Measurements from ENCODE around the gene MCL1. TPM values are rescaled to one million over a fixed set of nuclear protein-coding genes. Genes with fewer than 3 reads are reported as not detected.
"Not testable (repeated sequence)": the region's sequence is repeated elsewhere in the genome, so short reads cannot be mapped to it uniquely, and the experiment has no call there.

MCL1 gene
- total RNA-seq, 3 donors from 2014 or later = 228 to 237 (median 236) TPM

DNA sequence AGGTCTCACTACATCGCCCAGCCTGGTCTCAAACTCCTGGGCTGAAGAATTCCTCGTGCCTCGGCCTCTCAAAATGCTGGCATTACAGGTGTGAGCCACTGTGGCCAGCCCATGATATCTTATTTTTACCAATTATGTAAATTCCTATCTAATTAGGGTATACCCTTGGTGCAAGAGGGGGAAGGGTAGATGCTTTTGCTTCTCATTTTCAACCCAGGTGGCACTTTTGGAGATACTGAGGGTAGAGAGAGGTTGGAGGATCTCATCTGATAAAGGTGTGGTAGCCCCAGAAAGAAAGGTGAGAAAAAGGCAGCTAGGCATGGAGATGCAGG lies 32.6 kb upstream of the MCL1 start:
- no peaks in the 10 kb centered on the region for H3K27me3 Mint-ChIP-seq (ENCODE audit: low read depth)
- DNase-seq (no peak), ATAC-seq (no peak)
- no peaks in the 10 kb centered on the region for H3K9me3 Mint-ChIP-seq
- peaks cover 60% of the 10 kb centered on the region for H3K4me1 Mint-ChIP-seq (ENCODE audit: low read depth)
- H3K36me3 Mint-ChIP-seq (ENCODE audit: insufficient read depth) = peaks cover 14% of the 10 kb centered on the region
- H3K4me3 Mint-ChIP-seq = peak overlapping the region; percentile 52

GRCh38 chr1:150610576-150610975 lies 31.2 kb upstream of the MCL1 start:
- Mint-ChIP-seq H3K36me3 (ENCODE audit: insufficient read depth) (peaks cover 7% of the 10 kb centered on the region), H3K27me3 (ENCODE audit: low read depth) (no peaks in the 10 kb centered on the region), H3K4me3 (no peak overlapping the region), H3K4me1 (ENCODE audit: low read depth) (peaks cover 49% of the 10 kb centered on the region), H3K9me3 (no peaks in the 10 kb centered on the region)
- ATAC-seq (no peak), DNase-seq (no peak)

DNA sequence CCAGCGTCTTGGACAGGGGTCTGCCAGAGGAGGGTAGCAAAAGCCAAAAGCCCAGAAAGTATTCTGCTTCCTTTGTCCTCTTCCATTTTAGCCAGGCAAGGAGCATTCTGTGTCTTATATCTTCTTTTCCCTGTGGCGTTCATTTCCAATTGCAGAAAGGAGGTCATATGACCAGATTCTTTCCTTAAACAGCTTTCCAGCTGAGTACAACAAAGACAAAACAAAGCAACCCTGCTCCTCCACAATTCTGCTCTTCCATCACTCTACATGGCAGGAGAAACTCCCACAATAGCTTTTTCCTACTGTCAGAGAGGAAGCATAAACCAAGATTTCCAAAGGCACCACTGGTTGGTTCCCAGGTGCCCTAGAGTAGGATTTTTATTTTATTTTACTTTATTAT lies 30.3 kb upstream of the MCL1 start:
- Mint-ChIP-seq H3K36me3 (ENCODE audit: insufficient read depth) (peaks cover 5% of the 10 kb centered on the region), H3K4me3 (no peak overlapping the region), H3K4me1 (ENCODE audit: low read depth) (peaks cover 45% of the 10 kb centered on the region), H3K27me3 (ENCODE audit: low read depth) (no peaks in the 10 kb centered on the region), H3K9me3 (no peaks in the 10 kb centered on the region)
- DNase-seq (no peak), ATAC-seq (no peak)

DNA sequence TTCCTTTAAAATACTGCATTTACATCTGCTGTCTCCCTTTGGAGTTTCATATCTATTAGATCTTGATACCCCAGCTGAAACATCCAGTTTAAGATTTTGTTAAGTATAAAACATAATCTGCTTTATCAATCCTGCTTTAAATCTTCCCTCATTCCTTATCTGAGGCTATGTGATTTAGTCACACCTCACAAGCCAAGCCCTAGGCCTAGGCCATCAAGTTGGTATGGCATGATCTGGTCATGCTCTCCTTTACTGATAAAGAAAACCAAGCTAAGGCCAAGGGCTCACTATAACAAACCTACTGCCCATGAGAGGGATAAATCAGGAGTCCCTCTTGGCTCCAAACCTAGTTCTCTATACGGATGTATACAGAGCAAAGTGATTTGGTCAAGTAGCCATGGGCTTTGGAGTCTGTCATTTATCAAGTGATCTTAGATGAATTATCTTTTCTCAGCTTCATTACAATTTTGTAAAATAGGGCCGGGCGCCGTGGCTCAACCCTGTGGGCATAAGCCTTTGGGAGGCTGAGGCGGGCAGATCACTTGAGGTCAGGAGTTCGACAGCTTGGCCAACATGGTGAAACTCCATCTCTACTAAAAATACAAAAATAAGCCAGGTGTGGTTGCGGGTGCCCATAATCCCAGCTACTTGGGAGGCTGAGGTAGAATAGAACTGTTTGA lies 27.2 kb upstream of the MCL1 start:
- Mint-ChIP-seq H3K9me3 (no peaks in the 10 kb centered on the region), H3K27me3 (ENCODE audit: low read depth) (no peaks in the 10 kb centered on the region), H3K4me1 (ENCODE audit: low read depth) (peaks cover 32% of the 10 kb centered on the region), H3K4me3 (no peak overlapping the region), H3K36me3 (ENCODE audit: insufficient read depth) (peaks cover 7% of the 10 kb centered on the region)
- DNase-seq = no peak
- no peak for ATAC-seq

GRCh38 chr1:150605451-150605731 lies 26.0 kb upstream of the MCL1 start:
- peaks cover 24% of the 10 kb centered on the region for H3K4me1 Mint-ChIP-seq (ENCODE audit: low read depth)
- H3K4me3 Mint-ChIP-seq; H3K27me3 Mint-ChIP-seq (ENCODE audit: low read depth); ATAC-seq; DNase-seq; H3K36me3 Mint-ChIP-seq (ENCODE audit: insufficient read depth); H3K9me3 Mint-ChIP-seq: not testable (repeated sequence)

GRCh38 chr1:150604226-150604588 lies 24.8 kb upstream of the MCL1 start:
- Mint-ChIP-seq H3K36me3 (ENCODE audit: insufficient read depth) (peaks cover 9% of the 10 kb centered on the region), H3K9me3 (no peaks in the 10 kb centered on the region), H3K4me1 (ENCODE audit: low read depth) (peaks cover 18% of the 10 kb centered on the region), H3K4me3 (peak overlapping the region; percentile 31), H3K27me3 (ENCODE audit: low read depth) (no peaks in the 10 kb centered on the region)
- DNase-seq (no peak), ATAC-seq (peak in 1 of 2 donors; percentile 11)

- DNase-seq (no peak), ATAC-seq (no peak)
- H3K36me3 Mint-ChIP-seq (ENCODE audit: insufficient read depth) = peaks cover 9% of the 10 kb centered on the region
- no peaks in the 10 kb centered on the region for H3K27me3 Mint-ChIP-seq (ENCODE audit: low read depth)
- H3K4me1 Mint-ChIP-seq (ENCODE audit: low read depth) = peaks cover 18% of the 10 kb centered on the region
- no peak overlapping the region for H3K4me3 Mint-ChIP-seq
- no peaks in the 10 kb centered on the region for H3K9me3 Mint-ChIP-seq
Observed at GRCh38 chr1:150603711-150604110, 24.3 kb upstream of the MCL1 start.

GRCh38 chr1:150602372-150602771 lies 23.0 kb upstream of the MCL1 start:
- H3K4me1 Mint-ChIP-seq (ENCODE audit: low read depth) = peaks cover 18% of the 10 kb centered on the region
- ATAC-seq; H3K9me3 Mint-ChIP-seq; H3K27me3 Mint-ChIP-seq (ENCODE audit: low read depth); H3K4me3 Mint-ChIP-seq; DNase-seq: not testable (repeated sequence)
- peaks cover 11% of the 10 kb centered on the region for H3K36me3 Mint-ChIP-seq (ENCODE audit: insufficient read depth)

- DNase-seq (no peak), ATAC-seq (no peak)
- H3K36me3 Mint-ChIP-seq (ENCODE audit: insufficient read depth) = peaks cover 10% of the 10 kb centered on the region
- H3K9me3 Mint-ChIP-seq = no peaks in the 10 kb centered on the region
- H3K27me3 Mint-ChIP-seq (ENCODE audit: low read depth) = no peaks in the 10 kb centered on the region
- no peak overlapping the region for H3K4me3 Mint-ChIP-seq
- H3K4me1 Mint-ChIP-seq (ENCODE audit: low read depth) = peaks cover 17% of the 10 kb centered on the region
Observed at GRCh38 chr1:150601540-150601939, 22.1 kb upstream of the MCL1 start.

GRCh38 chr1:150598346-150598745 lies 18.9 kb upstream of the MCL1 start:
- H3K4me3 Mint-ChIP-seq; H3K36me3 Mint-ChIP-seq (ENCODE audit: insufficient read depth); H3K27me3 Mint-ChIP-seq (ENCODE audit: low read depth); H3K9me3 Mint-ChIP-seq; ATAC-seq; H3K4me1 Mint-ChIP-seq (ENCODE audit: low read depth); DNase-seq: not testable (repeated sequence)

DNA sequence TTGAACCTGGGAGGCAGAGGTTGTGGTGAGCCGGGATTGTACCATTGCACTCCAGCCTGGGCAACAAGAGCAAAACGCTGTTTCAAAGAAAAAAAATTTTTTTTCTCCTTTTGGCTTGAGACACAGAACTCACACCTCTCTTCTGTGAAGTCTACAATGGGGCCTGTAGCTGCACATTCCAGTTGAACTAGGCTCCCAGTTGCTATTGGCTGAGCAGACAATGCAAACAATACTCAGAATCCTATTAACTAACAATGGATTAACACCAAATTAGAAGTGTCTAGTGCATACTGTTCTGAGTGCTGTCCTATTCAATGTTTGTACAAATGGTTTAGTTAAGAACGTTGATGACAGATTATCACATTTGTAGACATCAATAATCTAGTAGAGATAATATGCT lies 17.6 kb upstream of the MCL1 start:
- H3K9me3 Mint-ChIP-seq = no peaks in the 10 kb centered on the region
- peaks cover 4% of the 10 kb centered on the region for H3K4me1 Mint-ChIP-seq (ENCODE audit: low read depth)
- DNase-seq = no peak
- no peak for ATAC-seq
- peaks cover 4% of the 10 kb centered on the region for H3K36me3 Mint-ChIP-seq (ENCODE audit: insufficient read depth)
- H3K4me3 Mint-ChIP-seq = no peak overlapping the region
- no peaks in the 10 kb centered on the region for H3K27me3 Mint-ChIP-seq (ENCODE audit: low read depth)

DNA sequence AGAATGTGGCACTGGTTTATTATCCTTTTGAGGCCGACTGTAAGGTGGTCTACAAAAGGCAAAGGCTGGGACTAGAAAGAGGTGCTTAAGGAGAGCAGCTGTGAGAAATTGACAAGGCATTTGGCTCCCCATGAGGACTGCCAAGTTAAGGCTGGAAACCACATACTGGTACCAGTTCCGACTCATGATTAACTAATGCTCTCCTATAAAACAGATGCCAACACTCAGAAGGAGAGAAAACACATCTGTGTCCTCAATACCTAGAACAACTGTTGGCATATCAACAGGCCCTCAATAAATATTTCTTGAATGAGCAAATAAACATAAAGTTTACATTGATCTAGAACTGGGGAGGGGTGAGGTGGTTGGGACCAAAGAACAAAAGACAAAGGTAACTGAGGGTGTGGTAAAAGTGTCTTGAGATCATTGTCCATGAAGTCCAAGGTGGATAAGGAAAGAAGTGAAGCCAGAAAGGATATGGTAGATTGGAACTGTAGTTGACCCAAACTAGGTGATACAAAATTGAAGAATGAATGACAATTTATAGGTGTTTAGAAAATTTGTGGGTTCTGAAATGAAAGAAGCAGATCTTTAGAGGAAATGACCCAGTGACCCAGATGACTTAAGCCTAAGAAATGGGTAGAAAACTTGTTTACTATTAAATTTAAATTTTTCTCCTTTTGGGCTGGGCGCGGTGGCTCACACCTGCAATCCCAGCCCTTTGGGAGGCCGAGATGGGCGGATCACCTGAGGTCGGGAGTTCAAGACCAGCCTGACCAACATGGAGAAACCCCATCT lies 16.9 kb upstream of the MCL1 start:
- Mint-ChIP-seq H3K27me3 (ENCODE audit: low read depth) (no peaks in the 10 kb centered on the region), H3K4me1 (ENCODE audit: low read depth) (peaks cover 4% of the 10 kb centered on the region), H3K9me3 (no peaks in the 10 kb centered on the region), H3K4me3 (no peak overlapping the region), H3K36me3 (ENCODE audit: insufficient read depth) (peaks cover 5% of the 10 kb centered on the region)
- ATAC-seq (no peak), DNase-seq (no peak)

GRCh38 chr1:150582371-150582770 lies 3.0 kb upstream of the MCL1 start:
- H3K9me3 Mint-ChIP-seq = no peaks in the 10 kb centered on the region
- H3K4me3 Mint-ChIP-seq = no peak overlapping the region
- ATAC-seq (no peak), DNase-seq (no peak)
- no peaks in the 10 kb centered on the region for H3K27me3 Mint-ChIP-seq (ENCODE audit: low read depth)
- H3K4me1 Mint-ChIP-seq (ENCODE audit: low read depth) = peaks cover 16% of the 10 kb centered on the region
- peaks cover 16% of the 10 kb centered on the region for H3K36me3 Mint-ChIP-seq (ENCODE audit: insufficient read depth)

DNA sequence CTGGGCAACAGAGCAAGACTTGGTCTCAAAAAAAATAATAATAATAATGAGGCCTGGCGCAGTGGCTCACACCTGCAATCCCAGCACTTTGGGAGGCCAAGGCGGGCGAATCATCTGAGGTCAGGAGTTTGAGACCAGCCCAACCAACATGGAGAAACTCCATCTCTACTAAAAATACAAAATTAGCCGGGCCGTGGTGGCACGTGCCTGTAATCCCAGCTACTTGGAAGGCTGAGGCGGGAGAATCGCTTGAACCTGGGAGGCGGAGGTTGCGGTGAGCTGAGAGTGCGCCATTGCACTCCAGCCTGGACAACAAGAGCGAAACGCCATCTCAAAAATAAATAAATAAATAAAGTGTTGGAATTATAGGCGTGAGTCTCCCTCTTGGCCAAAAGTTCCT lies 2.6 kb upstream of the MCL1 start:
- H3K4me1 Mint-ChIP-seq (ENCODE audit: low read depth) = peaks cover 16% of the 10 kb centered on the region
- H3K4me3 Mint-ChIP-seq; H3K27me3 Mint-ChIP-seq (ENCODE audit: low read depth); DNase-seq; H3K9me3 Mint-ChIP-seq; ATAC-seq: not testable (repeated sequence)
- H3K36me3 Mint-ChIP-seq (ENCODE audit: insufficient read depth) = peaks cover 20% of the 10 kb centered on the region

DNA sequence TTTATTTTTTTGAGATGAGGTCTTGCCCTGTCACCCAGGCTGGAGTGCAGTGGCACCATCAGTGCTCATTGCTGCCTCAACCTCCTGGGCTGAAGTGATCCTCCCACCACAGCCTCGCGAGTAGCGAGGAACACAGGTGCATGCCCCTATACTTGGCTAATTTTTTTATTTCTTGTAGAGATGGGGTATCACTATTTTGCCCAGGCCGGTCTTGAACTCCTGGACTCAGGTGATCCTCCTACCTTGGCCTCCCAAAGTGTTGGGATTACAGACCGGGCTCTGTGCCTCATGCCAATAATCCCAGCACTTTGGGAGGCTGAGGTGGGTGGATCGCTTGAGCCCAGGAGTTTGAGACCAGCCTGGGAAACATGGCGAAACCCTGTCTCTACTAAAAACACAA lies 2.0 kb upstream of the MCL1 start:
- peaks cover 16% of the 10 kb centered on the region for H3K4me1 Mint-ChIP-seq (ENCODE audit: low read depth)
- not testable (repeated sequence) for DNase-seq; H3K9me3 Mint-ChIP-seq; H3K4me3 Mint-ChIP-seq; H3K27me3 Mint-ChIP-seq (ENCODE audit: low read depth); ATAC-seq
- H3K36me3 Mint-ChIP-seq (ENCODE audit: insufficient read depth) = peaks cover 25% of the 10 kb centered on the region
